Raji (cell line): ENCODE measurements around the gene SFR1.

Experiments used
- POLR2A ChIP-seq: IDR thresholded peaks from 2 replicates; pipeline ENCODE4 v1.6.1; 2011; ENCODE audit warnings: low read depth, low read length, control low read depth; ENCODE audit not compliant: insufficient read depth

Gene SFR1

GRCh38 chr10:104121485-104122224 is at the start of gene SFR1:
SFR1 (plus strand) TSS chr10:104122171; CDS start chr10:104122184, 13 bp downstream.
- TF ChIP-seq POLR2A: peak; percentile 91

DNA sequence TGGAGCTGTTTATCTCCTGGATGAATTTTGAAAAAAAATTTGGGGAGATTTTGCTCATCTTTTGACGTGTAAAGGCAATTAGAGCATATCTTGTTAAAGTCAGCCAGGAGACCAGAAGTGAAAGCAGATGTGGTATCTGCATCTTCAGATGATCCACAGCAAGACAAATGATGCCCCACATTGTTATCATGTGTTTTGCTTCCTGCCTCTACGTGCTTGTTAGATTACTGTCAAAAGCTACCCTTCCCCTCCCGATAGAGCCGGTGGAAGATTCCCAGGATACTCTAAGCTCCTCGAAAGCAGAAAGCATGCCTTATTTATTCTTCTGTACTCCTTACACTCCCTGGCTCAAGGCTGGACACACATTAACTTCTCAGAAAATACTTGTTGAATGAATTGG is 49.2 kb upstream of the SFR1 start:
- no peak for TF ChIP-seq POLR2A

GRCh38 chr10:104074505-104074904 is 47.5 kb upstream of the SFR1 start:
- no peak for TF ChIP-seq POLR2A

DNA sequence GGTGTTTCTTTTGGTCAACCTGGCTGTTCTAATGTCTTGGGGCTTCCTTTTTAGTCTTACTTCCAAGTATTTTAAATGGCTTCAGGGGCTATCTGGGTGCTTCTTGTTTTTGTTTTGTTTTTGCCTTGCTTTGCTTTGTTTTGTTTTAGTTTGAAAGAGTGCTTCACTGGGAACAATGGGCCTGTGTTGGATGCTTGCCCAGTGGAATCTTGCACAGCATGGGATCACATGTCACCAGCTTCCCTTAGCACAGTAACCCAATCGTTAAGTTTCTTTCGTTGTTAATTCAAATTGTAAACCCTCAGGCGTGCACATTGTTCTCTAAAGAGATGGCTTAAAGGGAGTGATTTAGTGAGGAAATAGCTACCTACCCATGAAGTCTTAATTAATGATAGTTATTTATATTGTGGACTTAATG is 45.2 kb upstream of the SFR1 start:
- TF ChIP-seq POLR2A: no peak

DNA sequence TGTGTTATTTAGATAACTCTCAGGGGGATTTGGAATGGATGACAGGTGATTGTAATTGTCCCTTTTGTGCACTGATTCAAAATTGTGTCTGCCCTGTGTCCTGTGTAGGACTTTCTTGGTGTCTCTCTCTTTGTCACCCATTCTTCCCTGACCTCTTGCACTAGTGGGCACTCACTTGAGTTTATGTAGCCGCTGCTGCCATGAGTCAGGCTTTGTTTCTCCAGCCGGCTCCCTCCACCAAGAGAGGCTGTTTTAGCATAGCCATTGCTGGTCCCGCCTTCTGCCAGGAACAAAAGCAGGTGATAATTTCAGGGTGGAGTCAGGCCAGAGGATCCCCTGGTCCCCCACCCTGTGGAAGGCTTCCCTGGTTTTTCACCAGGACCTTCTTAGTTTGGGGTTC is 44.7 kb upstream of the SFR1 start:
- no peak for TF ChIP-seq POLR2A

- TF ChIP-seq POLR2A: no peak
Measured at GRCh38 chr10:104077663-104078151, 44.3 kb upstream of the SFR1 start.

DNA sequence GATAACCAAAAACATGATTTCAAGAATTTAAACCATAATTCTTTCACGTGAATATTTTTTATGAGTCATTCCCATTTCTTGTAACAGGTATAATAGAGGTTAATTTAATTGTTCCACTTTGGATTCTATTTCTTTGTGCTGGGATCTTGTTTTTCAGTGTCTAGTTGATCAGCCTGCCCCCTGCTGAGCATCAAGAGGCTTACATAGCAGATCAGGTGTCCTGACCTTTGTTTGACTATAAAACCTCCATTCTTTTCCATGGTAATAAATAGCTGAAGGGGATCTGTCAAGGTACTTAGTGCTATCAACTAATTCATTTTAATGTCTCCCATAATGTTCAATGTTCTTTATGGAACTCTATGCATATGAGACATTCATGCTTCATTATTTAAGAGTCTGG is 41.2 kb upstream of the SFR1 start:
- no peak for TF ChIP-seq POLR2A

GRCh38 chr10:104081998-104082397 is 40.0 kb upstream of the SFR1 start:
- no peak for TF ChIP-seq POLR2A

DNA sequence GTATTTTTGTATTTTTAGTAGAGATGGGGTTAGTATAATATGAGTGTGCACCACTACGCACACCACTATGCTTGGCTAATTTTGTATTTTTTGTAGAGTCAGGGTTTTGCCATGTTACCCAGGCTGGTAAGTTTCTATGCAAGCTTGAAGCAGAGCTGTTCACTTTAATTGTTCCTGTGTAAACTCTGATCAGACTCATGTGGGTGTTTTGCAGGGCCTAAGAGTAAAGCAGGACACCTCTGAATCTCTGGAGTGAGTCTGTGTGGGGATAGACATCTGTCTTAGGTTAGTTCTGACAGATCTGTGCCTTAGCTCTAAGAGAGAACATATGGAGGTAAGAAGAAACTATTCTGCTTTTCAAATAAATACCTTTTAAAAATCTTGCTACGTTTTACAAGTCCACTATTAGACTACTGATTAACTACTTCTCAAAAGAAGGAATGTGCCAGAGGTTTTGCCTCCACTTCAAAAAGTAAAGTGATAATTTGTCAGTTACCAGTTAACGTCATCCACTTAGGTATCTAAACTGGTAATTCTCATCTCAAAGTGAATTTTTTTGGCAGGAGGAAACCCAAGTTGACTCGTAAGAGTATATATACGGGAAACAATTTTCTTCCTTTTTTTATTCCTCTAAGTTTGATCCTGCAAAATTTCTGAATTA is 37.4 kb upstream of the SFR1 start:
- TF ChIP-seq POLR2A: no peak

DNA sequence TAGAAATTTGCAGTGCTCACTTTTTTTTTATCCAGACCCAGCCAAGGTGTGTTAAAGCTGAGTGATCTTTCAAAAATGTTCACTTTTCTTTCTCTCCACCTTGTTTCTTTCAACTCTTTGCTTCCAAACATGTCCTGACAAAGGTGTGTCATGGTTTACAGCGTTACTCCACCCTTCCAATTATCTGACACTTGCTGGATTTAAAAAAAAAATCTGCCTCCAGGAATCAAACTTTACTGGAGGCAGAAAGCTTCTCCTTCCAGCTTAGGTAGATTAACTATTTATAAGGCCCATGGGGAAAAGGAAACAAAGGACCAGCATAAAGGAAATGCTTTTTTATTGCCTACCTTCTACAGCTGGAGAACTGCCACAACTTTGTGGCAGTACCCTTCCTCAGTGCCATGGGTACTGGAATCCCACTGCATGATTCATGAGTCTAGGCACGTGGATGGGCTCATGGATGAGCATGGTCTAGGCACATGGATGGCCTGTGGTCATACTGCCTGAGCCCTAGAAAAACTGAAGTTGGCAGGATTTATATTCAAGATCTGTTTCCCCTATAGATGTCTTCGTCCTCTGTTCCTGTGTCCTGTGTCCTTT is 36.1 kb upstream of the SFR1 start, which contains the start of gene COL17A1:
COL17A1 (minus strand) TSS at position 80 of the 600 bp plus-strand sequence. CDS start 5,207 bp downstream, outside the sequence.
- TF ChIP-seq POLR2A: no peak

DNA sequence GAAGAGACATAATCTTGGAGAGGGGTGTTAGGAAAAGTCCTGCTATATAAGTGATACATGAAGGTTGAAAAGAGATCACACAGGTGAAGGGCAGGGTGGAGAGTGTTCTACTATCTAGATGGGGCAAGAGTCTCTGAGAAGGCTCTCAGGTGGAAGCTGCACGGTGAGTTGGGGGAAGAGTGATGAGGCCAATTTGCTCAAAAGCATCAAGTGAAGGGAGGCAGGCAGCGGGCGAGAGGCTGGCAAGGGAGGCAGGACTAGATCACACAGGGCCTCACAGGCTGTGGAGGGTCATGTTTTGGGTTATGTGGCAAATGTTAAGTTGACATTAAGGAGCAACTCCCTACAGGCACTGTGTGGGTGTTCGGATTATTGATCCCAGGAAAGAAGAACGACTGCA is 33.7 kb upstream of the SFR1 start:
- no peak for TF ChIP-seq POLR2A

DNA sequence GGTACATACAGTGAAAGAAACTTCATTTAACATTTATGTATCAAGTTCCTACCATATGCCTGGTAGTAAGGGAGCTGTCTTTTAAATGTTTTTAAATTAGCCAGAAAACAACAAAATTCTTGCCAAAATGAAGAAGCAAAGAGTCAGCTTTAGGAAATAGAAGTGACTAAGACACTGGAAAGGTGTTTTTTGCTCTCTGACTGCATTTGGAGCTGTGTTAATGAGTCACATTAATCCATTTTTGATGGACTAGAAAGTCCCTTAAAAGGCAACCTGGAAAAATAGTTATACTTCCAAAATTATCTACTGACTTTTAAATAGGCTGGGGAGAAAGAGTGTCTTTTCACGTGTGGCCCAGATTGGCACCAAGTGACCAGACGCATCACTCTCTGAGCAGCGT is 32.4 kb upstream of the SFR1 start:
- no peak for TF ChIP-seq POLR2A

GRCh38 chr10:104090611-104091010 is 31.4 kb upstream of the SFR1 start:
- TF ChIP-seq POLR2A: no peak

GRCh38 chr10:104092749-104093148 is 29.2 kb upstream of the SFR1 start:
- TF ChIP-seq POLR2A: no peak

- no peak for TF ChIP-seq POLR2A
Measured at GRCh38 chr10:104096692-104097091, 25.3 kb upstream of the SFR1 start.
